B cell (primary cell): ENCODE measurements around the gene TRIM44.

Experiments used
- CTCF ChIP-seq: fragments of 200-600 bp; IDR thresholded peaks from one replicate; pipeline ENCODE4 v1.8.0; 2022; ENCODE audit warnings: antibody characterized with exemption, mild to moderate bottlenecking
- EZH2 ChIP-seq: IDR thresholded peaks from 2 replicates; pipeline ENCODE4 v1.6.1; 2012; ENCODE audit warnings: borderline replicate concordance, low read depth, mild to moderate bottlenecking, moderate library complexity, low read length; ENCODE audit not compliant: insufficient read depth, poor library complexity, severe bottlenecking

- TF ChIP-seq CTCF (no peak), EZH2 (no peak)
Measured at GRCh38 chr11:35820614-35821013, 158.0 kb downstream of the TRIM44 start.
